OCI-LY1 (cell line): ENCODE results near the gene VMP1.

Experiments
- EZH2 ChIP-seq: fragments of 200-600 bp; sonication (generic), shearing (Covaris generic); IDR thresholded peaks from 2 replicates; pipeline ENCODE4 v1.8.0; 2017; ENCODE audit warnings: borderline replicate concordance, mixed run types, mild to moderate bottlenecking, antibody characterized with exemption, low read length, moderate library complexity, mixed read lengths
- TF ChIP-seq, protein P1 (sequence below): fragments of 200-600 bp; sonication (generic), shearing (Covaris generic); IDR thresholded peaks from 2 replicates; pipeline ENCODE4 v1.5.1; 2017; ENCODE audit warnings: mild to moderate bottlenecking, antibody characterized with exemption, low read length, moderate library complexity, mixed read lengths

DNA sequence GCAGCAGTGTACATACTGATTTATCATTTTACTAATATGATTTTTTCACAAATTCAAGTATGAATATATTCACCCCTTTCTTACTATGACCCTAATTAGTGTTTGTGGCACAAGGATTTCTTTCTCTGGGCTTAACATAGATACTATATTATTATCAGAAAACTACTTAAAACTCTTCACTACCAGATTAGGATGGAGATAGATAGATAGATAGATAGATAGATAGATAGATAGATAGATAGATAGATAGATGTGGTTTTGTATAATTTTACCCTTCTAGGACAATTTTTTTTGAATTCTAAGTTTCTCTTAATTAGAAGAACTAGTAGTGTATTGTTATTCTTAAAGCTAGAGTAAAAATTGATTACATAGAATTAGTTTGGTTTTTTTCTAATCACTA, 49.6 kb downstream of the VMP1 start:
- no peak for TF ChIP-seq EZH2
- TF ChIP-seq, protein P1, sequence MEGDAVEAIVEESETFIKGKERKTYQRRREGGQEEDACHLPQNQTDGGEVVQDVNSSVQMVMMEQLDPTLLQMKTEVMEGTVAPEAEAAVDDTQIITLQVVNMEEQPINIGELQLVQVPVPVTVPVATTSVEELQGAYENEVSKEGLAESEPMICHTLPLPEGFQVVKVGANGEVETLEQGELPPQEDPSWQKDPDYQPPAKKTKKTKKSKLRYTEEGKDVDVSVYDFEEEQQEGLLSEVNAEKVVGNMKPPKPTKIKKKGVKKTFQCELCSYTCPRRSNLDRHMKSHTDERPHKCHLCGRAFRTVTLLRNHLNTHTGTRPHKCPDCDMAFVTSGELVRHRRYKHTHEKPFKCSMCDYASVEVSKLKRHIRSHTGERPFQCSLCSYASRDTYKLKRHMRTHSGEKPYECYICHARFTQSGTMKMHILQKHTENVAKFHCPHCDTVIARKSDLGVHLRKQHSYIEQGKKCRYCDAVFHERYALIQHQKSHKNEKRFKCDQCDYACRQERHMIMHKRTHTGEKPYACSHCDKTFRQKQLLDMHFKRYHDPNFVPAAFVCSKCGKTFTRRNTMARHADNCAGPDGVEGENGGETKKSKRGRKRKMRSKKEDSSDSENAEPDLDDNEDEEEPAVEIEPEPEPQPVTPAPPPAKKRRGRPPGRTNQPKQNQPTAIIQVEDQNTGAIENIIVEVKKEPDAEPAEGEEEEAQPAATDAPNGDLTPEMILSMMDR: no peak
